Esophagus muscularis mucosa (tissue), 4 donors: ENCODE results near the gene MAU2. TPM values are rescaled to one million over a fixed set of nuclear protein-coding genes. Genes with fewer than 3 reads are reported as not detected.

Experiments used
- DNase-seq: peaks from one replicate; pipeline ENCODE4 v3.0.0-alpha.2; 2017; ENCODE audit errors: extremely low spot score
- H3K27ac ChIP-seq, 4 donors: fragments of 200-600 bp; sonication (generic); replicated peaks in 1 of 4; 1 replicate in 3 of 4; 2 replicates in 1 of 4; pipeline ENCODE4 v1.5.1; 2016 to 2019; ENCODE audit warnings: mild to moderate bottlenecking in 1 of 4
- H3K27me3 ChIP-seq, 4 donors: fragments of 200-600 bp; sonication (generic); one replicate each; pipeline versions ENCODE4 v1.5.1 to v1.6.0; 2016 to 2019
- H3K36me3 ChIP-seq, 4 donors: fragments of 200-600 bp; sonication (generic); one replicate each; pipeline ENCODE4 v1.5.1; 2016 to 2019
- H3K4me1 ChIP-seq, 4 donors: fragments of 200-600 bp; sonication (generic); one replicate each; pipeline ENCODE4 v1.5.1; 2016 to 2019
- H3K4me3 ChIP-seq, 4 donors: fragments of 200-600 bp; sonication (generic); 1 replicate in 2 of 4; 2 replicates in 2 of 4; pipeline ENCODE4 v1.5.1; 2016 to 2019; ENCODE audit warnings: mild to moderate bottlenecking in 4 of 4, moderate library complexity in 1 of 4
- H3K9me3 ChIP-seq, 4 donors: fragments of 200-600 bp; sonication (generic); 1 replicate in 3 of 4; 2 replicates in 1 of 4; pipeline ENCODE4 v1.5.1; 2016 to 2019
- EP300 ChIP-seq: sonication (generic); formaldehyde crosslinking; IDR thresholded peaks from one replicate; pipeline ENCODE4 v1.6.1; 2017; ENCODE audit warnings: antibody characterized with exemption
- POLR2A ChIP-seq: fragments of 450-650 bp; IDR thresholded peaks from one replicate; pipeline ENCODE4 v1.6.1; 2017; ENCODE audit warnings: antibody characterized with exemption, moderate library complexity, mild to moderate bottlenecking, low read depth
- POLR2AphosphoS5 ChIP-seq, 2 donors: sonication (generic); formaldehyde crosslinking; IDR thresholded peaks; one replicate each; pipeline ENCODE4 v1.6.1; 2017; ENCODE audit warnings: antibody characterized with exemption in 2 of 2
- WGBS: methylation state at CpG from one replicate; pipeline ENCODE4 v1.1.5; 2018; 5-methylcytosine and 5-hydroxymethylcytosine counted together
- intact Hi-C: fragments of 100-400 bp; cut with DNase I; formaldehyde crosslinking; loops from one replicate; pipeline ENCODE4 v1.15.1; 2023
- total RNA-seq, 4 donors: library from RNA; depleted of rRNA; stranded (reverse); fragments of >200 nt; gene quantifications; one replicate each; pipeline versions ENCODE4 v1.1.0 to v1.2.1, GENCODE V29; 2016
- TF ChIP-seq, protein P1 (sequence below), 3 experiments: fragments of 200-600 bp in 2 of 3; fragments of 450-650 bp in 1 of 3; sonication (generic) in 2 of 3; IDR thresholded peaks; one replicate each; pipeline ENCODE4 v1.5.1; 2017 to 2019; ENCODE audit warnings: antibody characterized with exemption in 3 of 3, mild to moderate bottlenecking in 2 of 3, moderate library complexity in 1 of 3

Gene MAU2
- total RNA-seq, 4 donors from 2014 or later = 27.4 to 47.8 (median 37.6) TPM

DNA sequence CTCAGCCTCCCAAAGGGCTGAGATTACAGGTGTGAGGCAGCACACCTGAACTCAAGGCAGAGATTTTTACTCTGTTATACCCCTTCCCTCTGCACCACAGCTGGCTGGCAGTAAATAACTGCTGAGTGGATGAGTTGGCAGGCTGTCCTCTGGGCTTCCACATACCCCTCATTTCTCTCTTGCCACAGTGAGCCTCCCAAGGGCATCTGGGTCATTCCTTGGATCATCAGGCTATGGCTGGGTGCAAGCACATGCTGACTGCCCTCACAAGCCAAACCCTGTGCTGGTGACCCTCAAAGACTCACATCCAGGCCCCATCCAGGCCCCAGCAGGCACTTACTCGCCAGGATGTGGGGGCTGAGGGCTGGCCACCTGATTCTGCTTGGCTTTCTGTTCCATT lies 4.5 kb upstream of the MAU2 start:
- peaks cover 11 to 20% (median 16%) of the 10 kb centered on the region in 4 donors for H3K4me1 ChIP-seq
- intact Hi-C loops = loop anchor here (10.0 kb wide), 1 partner anchor 121 kb away; the partner anchor contains the start of genes BORCS8 and RFXANK

DNA sequence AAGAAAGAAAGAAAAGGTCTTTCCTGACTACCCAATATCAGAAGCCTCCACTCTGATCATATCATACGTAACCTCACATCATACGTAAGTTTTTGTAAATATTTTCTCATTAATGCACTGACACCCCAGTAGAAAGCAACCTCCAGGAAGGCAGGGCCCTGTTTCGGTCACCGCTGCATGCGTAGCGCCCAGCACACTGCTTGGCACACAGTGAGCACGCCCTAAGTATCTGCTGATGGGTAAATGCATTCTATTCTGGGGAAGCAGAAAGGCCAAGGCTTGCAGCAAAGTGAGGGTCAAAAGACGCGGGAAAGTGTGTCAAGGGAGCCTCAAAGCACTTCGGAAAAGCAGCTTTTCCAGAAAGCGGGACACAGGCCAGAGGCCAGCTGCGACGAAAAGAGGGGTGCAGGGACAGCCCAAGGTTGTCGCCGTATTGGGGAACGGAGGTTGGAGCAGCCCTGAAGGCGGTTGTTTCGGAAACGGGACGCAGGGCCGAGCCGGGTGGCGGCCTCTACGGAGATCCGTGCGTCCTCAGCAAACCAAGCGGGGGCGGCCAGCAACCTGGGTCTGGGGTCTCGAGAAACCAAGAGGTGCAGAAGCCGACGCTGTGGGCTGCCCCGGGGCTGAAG lies 783 bp upstream of the MAU2 start:
- Histone ChIP-seq H3K36me3 (peaks cover 21 to 39% (median 31%) of the 10 kb centered on the region in 4 donors), H3K9me3 (no peaks in the 10 kb centered on the region), H3K4me1 (peaks cover 43 to 56% (median 48%) of the 10 kb centered on the region in 4 donors), H3K27me3 (no peaks in the 10 kb centered on the region), H3K27ac (peak overlapping the region; percentile 86 to 92 (median 89)), H3K4me3 (peak overlapping the region; percentile 75 to 98 (median 90))
- TF ChIP-seq POLR2A (no peak), POLR2AphosphoS5 (IDR thresholded peaks at IDR 0.05) (no peak), EP300 (no peak)
- TF ChIP-seq, protein P1, sequence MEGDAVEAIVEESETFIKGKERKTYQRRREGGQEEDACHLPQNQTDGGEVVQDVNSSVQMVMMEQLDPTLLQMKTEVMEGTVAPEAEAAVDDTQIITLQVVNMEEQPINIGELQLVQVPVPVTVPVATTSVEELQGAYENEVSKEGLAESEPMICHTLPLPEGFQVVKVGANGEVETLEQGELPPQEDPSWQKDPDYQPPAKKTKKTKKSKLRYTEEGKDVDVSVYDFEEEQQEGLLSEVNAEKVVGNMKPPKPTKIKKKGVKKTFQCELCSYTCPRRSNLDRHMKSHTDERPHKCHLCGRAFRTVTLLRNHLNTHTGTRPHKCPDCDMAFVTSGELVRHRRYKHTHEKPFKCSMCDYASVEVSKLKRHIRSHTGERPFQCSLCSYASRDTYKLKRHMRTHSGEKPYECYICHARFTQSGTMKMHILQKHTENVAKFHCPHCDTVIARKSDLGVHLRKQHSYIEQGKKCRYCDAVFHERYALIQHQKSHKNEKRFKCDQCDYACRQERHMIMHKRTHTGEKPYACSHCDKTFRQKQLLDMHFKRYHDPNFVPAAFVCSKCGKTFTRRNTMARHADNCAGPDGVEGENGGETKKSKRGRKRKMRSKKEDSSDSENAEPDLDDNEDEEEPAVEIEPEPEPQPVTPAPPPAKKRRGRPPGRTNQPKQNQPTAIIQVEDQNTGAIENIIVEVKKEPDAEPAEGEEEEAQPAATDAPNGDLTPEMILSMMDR (IDR thresholded peaks at IDR 0.05) = no peak
- 9% methylated on average over 24 of the region's 32 CpGs for WGBS
- intact Hi-C loops = loop anchor here (10.0 kb wide), 1 partner anchor 125 kb away; the partner anchor contains the start of genes BORCS8 and RFXANK
- DNase-seq = no peak

More for the DNA sequence above, 4.5 kb upstream of the MAU2 start:
- 77% methylated on average over 1 of the region's 1 CpG for WGBS
- no peaks in the 10 kb centered on the region for H3K9me3 ChIP-seq
- no peak for DNase-seq
- no peak overlapping the region for H3K4me3 ChIP-seq
- H3K36me3 ChIP-seq = peaks cover 18 to 55% (median 49%) of the 10 kb centered on the region in 4 donors
- no peak overlapping the region for H3K27ac ChIP-seq
- TF ChIP-seq, protein P1 (IDR thresholded peaks at IDR 0.05) = no peak
- TF ChIP-seq EP300 = no peak
- TF ChIP-seq POLR2AphosphoS5 (IDR thresholded peaks at IDR 0.05) = no peak
- TF ChIP-seq POLR2A = no peak
- H3K27me3 ChIP-seq = no peaks in the 10 kb centered on the region

DNA sequence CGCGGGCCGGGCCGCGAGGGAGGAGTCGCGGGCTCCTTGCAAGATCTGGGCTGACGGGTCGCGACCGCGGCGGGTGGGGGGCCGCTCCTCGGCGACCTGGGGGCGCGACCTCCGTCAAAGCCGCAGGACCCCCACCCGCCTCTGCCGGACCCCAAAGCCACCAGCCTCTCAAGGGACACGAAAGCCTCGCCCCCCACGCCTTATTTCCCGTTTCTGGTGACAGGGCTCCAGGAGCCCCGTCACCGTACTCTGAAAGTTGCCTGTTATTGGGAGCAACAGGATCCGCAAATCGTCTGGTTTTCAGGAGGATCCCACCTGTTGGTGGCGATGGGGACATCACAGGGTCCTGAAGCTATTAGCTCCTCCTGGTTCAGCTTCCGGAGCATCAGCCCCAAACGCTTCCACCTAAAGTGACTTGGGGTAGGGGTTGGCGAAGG lies 530 bp downstream of the MAU2 start:
- intact Hi-C loops = no loop called here
- DNase-seq = no peak
- H3K4me1 ChIP-seq = peaks cover 43 to 56% (median 48%) of the 10 kb centered on the region in 4 donors
- H3K36me3 ChIP-seq = peaks cover 24 to 39% (median 29%) of the 10 kb centered on the region in 4 donors
- H3K9me3 ChIP-seq = no peaks in the 10 kb centered on the region
- H3K27me3 ChIP-seq = no peaks in the 10 kb centered on the region
- no peak for TF ChIP-seq POLR2A
- TF ChIP-seq, protein P1 (IDR thresholded peaks at IDR 0.05) = no peak
- no peak for TF ChIP-seq POLR2AphosphoS5 (IDR thresholded peaks at IDR 0.05)
- no peak for TF ChIP-seq EP300
- peak overlapping the region; percentile 86 to 92 (median 89) for H3K27ac ChIP-seq
- H3K4me3 ChIP-seq = peak overlapping the region; percentile 75 to 98 (median 90)
- no CpG with 5 or more reads among the region's 34 CpGs for WGBS

DNA sequence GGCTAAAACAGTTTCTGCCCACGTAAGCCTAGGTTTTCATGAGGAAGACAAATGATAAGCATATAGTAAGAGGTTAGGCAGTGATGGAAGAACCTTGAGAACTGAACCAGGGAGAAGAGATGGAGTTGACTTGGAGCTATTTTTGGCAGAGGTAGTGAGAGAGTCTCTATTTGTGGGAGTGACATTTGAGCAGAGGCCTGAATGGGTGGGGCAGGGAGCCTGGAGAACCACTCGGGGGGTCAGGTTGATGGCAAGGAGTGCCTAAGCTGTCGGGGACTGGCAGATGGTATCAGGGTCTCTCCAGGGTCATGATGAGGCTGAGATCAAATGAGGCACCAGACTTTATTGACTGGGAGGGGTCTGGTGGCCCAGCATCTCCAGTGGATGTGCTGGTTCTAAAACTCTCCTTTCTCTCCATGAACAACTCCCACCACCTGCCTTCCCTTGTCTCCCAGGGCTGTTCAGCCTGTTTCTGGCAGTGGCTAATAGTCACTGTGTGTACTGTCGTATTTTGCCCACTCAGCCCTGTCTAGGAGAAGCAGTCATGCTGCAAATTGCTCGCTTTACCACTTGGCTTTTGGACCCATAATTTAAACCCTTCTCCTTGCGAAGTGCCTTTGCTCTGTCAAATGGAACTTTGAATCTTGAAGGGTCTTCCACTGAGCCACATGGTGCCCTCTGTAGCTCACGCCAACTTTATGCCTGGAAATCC lies 3.6 kb downstream of the MAU2 start:
- TF ChIP-seq POLR2A = no peak
- TF ChIP-seq POLR2AphosphoS5 (IDR thresholded peaks at IDR 0.05) = no peak
- TF ChIP-seq, protein P1 (IDR thresholded peaks at IDR 0.05) = no peak
- no peak for TF ChIP-seq EP300
- no peak for DNase-seq
- intact Hi-C loops = no loop called here
- peaks cover 39 to 49% (median 43%) of the 10 kb centered on the region in 4 donors for H3K4me1 ChIP-seq
- WGBS = 87% methylated on average over 7 of the region's 7 CpGs
- peaks cover 26 to 62% (median 43%) of the 10 kb centered on the region in 4 donors for H3K36me3 ChIP-seq
- no peak overlapping the region for H3K4me3 ChIP-seq
- H3K9me3 ChIP-seq = no peaks in the 10 kb centered on the region
- no peak overlapping the region for H3K27ac ChIP-seq
- H3K27me3 ChIP-seq = no peaks in the 10 kb centered on the region
